GM18873 (cell line): ENCODE data around the gene PCSK7.

Source experiments
- ATAC-seq: cut with Tn5 transposase; IDR thresholded peaks from one replicate; pipeline ENCODE4 v1.9.1; 2021; ENCODE audit warnings: mild to moderate bottlenecking, moderate library complexity, moderate number of reproducible peaks; ENCODE audit not compliant: unreplicated experiment, low FRiP score

Gene PCSK7

DNA sequence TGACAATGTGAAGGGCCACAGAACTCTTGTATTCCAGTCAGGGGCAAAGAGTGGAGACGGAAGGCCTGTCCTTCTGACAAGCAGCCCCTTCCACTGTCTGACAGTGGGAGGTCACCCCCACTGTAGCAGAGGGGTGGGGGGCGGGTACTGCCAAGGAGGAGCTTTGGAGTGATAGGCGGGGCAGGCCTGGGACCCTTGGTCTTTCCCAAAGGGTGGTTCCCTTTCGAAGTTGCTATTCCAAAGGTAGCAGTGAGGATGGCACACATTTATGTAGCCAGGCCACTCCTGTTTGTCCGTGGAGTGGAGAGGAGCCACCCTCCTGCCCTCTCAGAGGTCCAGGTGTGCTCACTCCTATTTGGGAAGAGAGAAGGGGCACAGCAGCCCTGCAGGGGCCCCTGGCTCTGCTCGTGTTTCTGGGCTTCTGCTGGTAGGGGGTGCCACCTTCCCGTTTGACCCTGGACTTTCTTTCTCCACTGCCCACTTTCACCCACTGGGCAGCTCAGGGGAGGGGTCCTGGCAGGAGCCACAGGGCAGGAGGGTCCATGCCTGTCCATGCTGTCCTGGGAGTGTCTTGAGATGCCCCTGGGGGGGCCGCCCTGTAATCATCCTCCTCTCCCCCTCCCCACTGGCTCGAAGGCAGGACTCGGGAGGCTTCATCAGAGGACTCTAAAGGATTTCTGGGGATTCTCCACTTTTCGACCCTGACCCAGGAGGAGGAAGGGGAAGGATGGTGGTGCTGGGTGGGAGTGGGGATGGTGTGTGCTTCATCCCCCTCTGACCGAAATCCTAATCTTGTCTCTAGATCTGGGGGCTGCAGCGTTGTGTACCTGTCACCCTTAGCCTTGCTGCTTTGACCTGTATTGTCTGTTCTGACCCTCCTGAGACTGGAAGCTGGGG lies 31.7 kb downstream of the PCSK7 start:
- ATAC-seq: no peak

DNA sequence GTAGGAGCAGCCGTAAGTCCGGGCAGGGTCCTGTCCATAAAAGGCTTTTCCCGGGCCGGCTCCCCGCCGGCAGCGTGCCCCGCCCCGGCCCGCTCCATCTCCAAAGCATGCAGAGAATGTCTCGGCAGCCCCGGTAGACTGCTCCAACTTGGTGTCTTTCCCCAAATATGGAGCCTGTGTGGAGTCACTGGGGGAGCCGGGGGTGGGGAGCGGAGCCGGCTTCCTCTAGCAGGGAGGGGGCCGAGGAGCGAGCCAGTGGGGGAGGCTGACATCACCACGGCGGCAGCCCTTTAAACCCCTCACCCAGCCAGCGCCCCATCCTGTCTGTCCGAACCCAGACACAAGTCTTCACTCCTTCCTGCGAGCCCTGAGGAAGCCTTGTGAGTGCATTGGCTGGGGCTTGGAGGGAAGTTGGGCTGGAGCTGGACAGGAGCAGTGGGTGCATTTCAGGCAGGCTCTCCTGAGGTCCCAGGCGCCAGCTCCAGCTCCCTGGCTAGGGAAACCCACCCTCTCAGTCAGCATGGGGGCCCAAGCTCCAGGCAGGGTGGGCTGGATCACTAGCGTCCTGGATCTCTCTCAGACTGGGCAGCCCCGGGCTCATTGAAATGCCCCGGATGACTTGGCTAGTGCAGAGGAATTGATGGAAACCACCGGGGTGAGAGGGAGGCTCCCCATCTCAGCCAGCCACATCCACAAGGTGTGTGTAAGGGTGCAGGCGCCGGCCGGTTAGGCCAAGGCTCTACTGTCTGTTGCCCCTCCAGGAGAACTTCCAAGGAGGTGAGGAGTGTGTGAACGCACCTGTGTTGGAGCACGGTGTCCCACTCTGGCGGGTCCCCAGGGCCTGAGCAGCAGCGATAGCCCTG lies 32.6 kb downstream of the PCSK7 start, which contains the start of gene TAGLN:
TAGLN (plus strand) TSS at position 318 of the 863 bp plus-strand sequence. CDS start 3,644 bp downstream, outside the sequence.
- no peak for ATAC-seq

DNA sequence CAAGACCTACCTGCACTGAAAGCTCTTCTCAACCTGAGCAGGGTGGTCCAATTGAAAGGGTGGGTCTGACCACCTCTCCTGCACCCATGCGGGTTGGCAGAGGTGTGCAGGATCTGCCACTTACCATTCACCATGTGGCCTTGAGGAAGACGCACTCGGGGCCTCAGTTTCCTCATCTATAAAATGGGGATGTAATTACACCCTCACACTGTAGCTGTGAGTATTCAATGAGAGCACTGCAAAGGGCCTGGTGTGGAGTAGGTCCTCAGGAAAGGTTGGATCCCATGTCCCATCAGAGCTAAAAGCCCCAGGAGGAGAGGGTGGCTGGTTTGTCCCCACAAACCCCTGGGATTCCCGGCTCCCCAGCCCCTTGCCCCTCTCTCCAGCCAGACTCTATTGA lies 33.3 kb downstream of the PCSK7 start:
- no peak for ATAC-seq

DNA sequence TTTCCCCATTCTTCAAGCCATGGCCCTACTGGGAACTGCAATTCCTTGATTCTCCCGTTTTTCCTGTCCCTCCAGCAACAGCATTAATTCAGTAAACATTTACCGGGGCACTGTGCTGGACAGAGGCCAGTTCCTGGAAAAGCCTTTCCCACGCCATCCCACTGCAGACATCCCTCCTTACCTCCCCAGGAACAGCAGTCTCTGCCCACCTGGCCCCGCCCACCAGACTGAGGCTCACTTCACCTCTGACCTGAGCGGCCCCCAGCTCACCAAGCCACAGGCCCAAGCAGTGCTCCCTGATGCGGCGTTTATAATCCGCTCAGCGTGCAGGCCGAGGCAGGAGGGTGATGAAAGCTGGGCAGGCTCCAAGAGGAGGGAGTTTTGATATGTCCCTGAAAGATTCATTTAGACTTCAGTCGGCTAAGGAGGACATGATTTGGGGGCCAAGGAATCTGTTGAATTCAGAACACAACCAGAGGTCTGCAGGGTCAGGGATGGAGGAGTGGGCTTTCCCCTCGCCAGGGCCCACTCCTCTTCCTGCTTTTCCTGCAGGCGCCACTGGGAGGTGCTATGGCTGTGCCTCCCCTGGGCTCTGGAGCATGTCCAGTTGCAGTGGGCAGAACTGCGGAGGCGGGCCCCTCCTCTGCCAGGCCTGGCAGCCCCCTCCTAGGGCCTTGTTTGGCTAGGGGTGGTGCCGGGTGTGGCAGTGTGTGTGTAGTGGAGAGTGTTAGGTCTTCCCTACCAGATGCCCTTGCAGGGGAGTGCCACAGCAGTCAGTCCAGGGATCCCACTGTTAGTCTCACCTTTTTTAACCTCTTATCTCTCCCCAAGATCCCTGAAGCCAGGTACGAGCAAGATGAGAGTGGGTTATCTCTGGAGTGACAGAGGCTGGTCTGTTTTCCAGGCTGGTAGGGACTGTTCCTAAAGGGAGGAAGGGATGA lies 34.1 kb downstream of the PCSK7 start:
- ATAC-seq: no peak

DNA sequence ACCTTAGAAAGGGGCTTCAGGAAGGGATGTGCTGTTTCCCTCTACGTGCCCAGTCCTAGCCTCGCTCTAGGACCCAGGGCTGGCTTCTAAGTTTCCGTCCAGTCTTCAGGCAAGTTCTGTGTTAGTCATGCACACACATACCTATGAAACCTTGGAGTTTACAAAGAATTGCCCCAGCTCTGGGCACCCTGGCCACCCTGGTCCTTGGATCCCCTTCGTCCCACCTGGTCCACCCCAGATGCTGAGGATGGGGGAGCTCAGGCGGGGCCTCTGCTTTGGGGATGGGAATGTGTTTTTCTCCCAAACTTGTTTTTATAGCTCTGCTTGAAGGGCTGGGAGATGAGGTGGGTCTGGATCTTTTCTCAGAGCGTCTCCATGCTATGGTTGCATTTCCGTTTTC lies 34.9 kb downstream of the PCSK7 start:
- ATAC-seq: no peak

DNA sequence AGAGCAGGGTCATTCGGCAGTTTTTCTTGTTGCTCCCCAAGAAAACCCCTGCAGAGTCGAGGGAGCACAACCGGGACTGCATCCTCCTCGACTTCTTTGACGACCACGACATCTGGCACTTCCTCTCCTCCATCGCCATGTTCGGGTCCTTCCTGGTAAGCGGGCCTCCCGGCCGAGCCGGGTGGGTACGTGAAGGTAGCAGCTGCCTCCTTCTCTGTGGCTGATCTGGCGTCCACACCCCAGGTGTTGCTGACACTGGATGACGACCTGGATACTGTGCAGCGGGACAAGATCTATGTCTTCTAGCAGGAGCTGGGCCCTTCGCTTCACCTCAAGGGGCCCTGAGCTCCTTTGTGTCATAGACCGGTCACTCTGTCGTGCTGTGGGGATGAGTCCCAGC lies 36.1 kb downstream of the PCSK7 start:
- no peak for ATAC-seq

DNA sequence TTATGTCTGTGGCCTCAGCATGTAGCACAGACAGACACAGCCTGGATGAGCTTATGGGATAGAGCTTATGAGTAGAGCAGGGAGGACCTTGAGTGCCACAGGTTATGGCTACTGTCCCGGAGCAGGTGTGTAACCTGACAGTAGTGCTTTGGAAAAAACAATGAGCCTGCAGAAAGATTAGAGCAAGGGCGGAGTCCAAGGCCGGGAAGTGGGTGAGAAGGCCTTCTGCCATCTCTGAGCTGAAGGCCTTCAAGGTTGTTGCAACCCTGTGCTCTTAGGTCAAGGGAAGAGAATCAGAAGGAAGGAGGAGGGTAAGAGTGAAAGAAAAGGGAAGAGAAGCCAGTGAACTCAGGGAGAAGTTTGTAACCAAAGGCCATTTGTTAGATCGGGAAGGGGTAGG lies 36.6 kb downstream of the PCSK7 start:
- no peak for ATAC-seq

DNA sequence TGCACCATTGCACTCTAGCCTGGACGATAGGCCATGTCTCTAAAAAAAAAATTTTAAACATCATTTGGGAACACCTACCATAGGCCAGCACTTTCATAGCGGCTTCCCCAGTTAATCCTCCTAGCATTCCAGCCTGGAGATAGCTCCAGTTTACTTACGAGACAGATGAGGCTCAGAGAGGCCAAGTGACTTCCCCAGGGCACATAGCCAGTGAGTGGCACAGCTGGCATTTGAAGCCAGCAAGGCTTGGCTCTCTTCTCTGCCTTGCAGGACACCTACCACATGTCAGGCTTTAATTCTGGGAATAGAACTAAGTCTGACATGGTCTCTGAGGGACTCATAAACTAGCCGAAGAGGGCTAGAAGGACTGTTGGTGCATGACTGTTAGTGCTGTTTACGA lies 37.6 kb downstream of the PCSK7 start:
- no peak for ATAC-seq

DNA sequence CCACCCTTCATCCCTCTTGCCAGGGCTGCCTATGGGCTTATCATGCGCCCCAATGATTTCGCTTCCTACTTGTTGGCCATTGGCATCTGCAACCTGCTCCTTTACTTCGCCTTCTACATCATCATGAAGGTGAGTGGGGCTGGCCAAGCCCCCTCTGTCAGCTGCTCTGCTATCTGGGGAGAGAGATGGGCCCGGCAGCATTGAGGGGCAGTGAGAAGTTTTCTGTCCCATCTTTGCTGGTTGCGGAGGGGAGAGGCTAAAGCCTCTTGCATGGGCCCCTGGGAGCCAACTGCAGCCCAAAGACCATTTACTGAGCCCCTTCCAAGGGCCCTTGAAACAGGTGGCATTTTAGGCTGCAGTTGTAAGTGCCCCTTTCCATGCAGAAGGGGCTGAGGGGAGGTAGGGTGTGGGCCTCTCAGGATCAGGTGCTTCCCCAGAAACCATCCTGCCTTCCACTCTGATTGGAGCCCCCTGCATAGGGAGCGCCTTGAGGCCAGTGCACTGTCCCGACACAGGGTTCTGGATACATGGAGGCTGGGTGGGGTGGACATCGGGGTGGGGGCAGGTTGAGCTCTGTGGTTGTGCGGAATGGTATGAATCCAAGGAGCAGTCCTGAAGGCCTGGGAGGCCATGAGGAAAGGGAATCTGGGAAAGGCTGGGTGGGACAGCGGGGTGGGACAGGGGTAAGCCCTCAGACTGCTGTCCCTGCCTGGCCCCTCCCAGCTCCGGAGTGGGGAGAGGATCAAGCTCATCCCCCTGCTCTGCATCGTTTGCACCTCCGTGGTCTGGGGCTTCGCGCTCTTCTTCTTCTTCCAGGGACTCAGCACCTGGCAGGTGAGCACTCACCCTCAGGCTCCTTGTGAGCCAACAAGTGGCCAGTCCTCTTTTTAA lies 38.5 kb downstream of the PCSK7 start:
- ATAC-seq: no peak

DNA sequence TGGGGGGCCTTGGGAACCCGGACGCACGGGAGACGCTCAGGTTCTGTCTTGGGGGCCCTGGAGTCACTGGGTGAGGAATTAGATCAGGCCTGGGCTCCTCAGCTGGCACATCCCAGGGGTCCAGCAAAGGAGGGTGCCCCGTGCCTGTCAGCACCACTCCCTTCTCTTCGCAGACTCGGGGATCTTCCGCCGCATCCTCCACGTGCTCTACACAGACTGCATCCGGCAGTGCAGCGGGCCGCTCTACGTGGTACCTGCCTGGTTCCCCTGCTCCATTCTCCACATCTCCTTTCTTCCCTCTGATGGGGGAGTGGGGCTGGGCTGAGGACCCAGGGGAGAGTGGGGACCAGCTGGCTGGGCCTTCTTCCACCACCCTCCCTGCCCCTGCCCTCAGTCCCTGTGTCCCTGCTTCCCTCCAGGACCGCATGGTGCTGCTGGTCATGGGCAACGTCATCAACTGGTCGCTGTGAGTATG lies 39.4 kb downstream of the PCSK7 start:
- no peak for ATAC-seq

DNA sequence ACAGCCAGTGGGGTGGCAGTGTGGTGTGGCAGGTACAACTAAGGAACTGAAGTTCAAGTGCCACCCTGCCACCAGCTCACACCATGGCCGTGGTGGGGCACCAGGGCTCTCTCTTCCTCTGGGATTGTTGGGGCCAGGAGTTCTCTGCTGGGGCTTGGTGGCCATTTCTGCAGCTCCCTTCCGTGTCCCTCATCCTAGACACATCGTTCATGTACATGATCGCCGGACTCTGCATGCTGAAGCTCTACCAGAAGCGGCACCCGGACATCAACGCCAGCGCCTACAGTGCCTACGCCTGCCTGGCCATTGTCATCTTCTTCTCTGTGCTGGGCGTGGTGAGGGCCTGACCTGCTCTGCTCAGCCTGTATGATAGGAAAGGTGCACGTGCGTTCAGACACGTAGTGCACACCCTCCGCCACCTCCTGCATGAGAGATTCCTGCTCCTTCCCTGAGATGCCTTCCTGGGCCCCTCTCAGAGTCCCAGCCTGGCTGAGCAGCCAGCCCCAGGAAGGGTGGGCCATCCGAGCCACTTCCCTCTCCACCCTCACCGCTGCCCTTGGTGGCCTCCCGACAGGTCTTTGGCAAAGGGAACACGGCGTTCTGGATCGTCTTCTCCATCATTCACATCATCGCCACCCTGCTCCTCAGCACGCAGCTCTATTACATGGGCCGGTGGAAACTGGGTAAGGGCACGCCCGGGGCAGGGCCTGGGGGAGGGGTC lies 40.0 kb downstream of the PCSK7 start:
- ATAC-seq: no peak

DNA sequence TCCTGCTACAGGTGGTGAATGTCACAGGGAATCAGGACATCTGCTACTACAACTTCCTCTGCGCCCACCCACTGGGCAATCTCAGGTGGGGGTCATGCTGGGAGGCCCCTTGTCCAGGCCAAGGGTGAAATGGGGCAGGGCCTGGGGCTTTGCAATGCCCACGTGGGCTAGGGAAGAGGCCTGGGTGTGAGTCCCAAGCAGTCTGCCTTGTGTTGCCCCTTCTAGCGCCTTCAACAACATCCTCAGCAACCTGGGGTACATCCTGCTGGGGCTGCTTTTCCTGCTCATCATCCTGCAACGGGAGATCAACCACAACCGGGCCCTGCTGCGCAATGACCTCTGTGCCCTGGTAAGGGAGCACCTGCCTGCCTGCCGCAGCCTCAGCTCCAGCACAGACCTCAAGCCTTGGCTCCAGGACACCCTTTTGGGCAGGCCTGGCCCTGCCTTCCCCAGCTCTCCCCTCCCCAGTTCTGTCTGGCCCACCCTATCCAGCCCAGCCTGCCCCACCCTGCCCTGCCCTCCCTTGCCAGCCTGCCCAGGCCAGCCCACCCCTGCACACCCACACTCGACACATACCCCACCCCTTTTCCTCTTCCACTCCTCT lies 41.8 kb downstream of the PCSK7 start:
- ATAC-seq: no peak

DNA sequence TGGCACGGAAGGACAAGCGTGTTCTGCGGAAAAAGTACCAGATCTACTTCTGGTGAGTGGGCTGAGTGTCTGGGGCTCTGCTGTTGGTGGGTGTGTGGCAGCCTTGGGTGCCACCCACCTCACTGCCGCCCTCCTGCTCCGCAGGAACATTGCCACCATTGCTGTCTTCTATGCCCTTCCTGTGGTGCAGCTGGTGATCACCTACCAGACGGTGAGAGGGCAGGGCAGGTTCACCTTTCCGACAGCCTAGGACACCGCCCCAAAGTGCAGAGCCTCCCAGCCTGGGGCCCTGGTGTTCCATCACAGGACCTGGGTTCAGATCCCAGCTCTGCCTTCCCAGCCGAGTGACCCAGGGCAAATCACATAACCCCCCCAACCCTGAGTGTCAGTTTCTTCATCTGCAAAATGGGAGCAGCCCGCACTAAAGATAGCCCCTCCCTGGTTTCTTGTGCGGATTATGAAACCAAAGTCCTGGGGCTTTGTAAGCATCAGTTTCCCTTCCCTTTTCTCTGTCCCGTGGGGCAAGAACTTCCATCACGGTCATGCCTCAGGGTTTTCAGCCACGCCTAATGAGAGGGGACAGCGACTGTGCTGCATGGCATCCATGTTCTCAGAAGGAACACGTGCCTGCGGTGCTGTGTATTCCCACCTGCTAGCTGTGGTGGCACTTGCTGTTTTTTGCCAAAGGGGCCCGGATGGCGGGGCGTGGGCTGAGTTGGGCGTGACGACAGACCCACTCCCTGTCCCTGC lies 42.5 kb downstream of the PCSK7 start:
- ATAC-seq: no peak

DNA sequence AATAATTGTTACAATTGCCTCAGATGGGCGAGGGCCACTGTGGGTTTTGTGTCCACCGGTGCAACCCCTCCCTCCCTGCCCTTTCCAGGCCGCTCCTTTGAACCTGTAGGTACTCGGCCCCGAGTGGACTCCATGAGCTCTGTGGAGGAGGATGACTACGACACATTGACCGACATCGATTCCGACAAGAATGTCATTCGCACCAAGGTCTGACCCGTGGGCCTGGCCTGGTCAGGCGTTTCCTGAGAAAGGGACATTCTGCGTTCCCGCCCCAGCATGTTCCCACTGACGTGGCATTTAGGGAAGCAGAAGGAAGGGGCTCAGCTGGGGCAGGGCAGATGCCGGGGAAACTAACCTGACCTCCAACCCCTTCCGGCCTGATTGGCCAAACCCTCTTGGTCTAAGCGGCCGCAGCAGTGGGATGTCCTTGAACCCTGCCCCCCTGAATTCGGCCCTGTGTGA lies 43.2 kb downstream of the PCSK7 start:
- no peak for ATAC-seq

DNA sequence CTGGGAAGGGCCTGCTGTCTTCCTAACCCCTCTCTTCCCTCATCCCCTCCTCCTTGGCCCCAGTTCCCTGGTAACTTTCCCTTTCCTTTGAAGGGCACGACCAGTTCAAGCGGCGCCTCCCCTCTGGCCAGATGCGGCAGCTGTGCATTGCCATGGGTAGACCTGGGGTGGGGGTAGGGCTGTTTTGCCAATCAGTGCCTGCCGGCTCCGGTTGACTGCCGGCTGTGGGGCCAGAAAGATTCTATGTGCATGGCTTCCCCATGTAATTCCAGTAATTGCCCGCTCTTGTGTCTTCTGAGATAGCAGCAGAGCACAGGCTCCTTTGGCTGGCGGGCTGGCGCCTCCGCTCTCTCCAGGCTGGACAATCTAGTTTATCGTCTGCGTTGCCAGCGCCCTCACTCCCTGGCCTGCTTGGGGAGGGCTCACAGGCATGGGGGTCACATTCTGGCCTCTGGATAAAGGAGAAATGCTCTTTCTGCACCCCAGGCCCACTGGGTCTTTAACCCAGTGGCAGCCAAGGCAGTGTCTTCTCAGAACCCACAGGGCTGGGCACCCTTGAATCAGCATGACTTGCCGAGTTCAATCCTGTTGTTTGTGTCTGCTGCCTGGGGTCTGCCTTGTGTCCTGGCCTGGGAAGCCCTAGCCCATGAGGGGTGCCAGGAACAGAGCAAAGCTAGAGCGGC lies 43.9 kb downstream of the PCSK7 start:
- no peak for ATAC-seq

DNA sequence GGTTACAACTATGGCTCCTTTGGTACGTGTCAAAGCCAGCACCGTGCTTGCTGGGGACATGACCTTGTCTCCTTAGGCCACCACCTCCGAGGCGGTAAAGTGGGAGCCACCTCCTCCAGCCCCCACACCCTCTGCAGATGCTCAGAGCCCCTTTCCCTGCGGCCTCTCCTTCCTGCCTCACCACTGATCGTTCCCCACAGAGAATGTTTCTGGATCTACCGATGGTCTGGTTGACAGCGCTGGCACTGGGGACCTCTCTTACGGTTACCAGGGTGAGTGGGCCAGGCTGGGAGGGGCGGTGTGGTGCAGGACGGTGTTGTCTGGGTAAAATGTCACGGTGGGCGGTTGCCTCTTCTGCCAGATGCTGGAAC lies 44.5 kb downstream of the PCSK7 start:
- ATAC-seq: no peak

DNA sequence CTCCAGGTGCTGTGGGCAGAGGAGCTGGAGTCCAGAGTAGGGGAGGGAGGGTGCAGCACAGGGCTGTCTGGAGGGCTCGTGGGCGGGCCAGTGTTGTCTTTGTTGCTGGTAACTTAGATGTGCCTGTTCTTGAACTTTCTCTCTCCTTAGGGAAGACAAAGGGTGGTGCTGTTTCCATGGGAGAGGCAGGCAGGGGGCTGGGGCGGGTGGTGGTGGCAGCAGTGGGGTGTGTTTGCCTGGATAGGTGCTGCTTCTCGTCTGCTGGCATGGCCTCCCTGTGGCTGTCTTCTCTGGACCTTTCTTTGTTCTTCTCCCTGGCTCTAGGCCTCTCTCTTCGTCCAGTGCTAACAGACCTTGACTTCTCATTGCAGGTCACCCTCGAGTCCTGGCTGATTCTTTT lies 44.9 kb downstream of the PCSK7 start:
- no peak for ATAC-seq
